NAMALWA (cell line): Measurements from ENCODE around the gene KCNH1.

Experiments used
- DNase-seq: peaks from one replicate; pipeline ENCODE4 v3.0.0-alpha.2; 2015; ENCODE audit warnings: low spot score

Gene KCNH1

GRCh38 chr1:210918893-210919292 lies 215.1 kb downstream of the KCNH1 start:
- DNase-seq = no peak

- no peak for DNase-seq
These were observed 216.3 kb downstream of the KCNH1 start for GRCh38 chr1:210917560-210918169.

GRCh38 chr1:210916548-210916947 lies 217.4 kb downstream of the KCNH1 start:
- DNase-seq = no peak

- DNase-seq = no peak
These were observed 217.9 kb downstream of the KCNH1 start for GRCh38 chr1:210915890-210916507.

GRCh38 chr1:210912752-210913151 lies 221.2 kb downstream of the KCNH1 start:
- no peak for DNase-seq

DNA sequence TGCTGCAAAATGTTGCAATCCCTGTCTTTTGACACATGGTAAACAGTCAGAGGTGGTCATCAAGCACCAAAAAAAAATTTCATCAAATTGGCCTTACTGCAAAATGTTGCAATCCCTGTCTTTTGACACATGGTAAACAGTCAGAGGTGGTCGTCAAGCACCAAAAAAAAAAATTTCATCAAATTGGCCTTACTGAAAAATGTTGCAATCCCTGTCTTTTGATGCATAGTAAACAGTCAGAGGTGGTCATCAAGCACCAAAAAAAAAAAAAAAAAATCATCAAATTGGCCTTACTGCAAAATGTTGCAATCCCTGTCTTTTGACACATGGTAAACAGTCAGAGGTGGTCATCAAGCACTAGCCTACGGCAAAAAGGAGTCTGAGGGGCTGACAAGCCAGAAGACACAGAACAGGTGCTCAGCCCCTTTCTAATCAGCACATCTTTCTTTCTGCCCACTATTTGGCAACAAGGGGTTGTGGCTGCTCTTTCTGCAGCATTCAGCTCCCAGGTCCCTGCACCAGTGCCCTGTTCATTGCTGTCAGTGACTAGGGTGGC lies 223.8 kb downstream of the KCNH1 start:
- DNase-seq = no peak

DNA sequence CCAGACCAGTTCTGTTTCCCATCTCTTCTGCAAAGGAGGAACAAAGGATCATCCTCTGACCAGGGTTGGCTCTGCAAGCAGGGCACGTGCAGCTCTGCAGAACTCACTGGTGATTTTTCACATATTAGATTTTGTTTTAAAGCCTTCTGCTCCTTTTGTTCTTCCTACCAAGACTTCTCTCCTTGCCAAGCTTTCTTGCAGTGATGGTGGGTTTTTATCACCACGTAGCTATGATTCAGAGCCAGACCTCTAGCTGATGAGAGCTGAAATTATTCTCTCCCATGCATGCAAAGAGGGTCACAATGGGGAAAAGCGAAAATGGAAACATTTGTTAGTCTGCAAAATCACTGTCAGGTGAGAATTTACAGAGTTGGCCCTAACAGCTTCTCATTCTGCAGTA lies 225.2 kb downstream of the KCNH1 start:
- DNase-seq = no peak

DNA sequence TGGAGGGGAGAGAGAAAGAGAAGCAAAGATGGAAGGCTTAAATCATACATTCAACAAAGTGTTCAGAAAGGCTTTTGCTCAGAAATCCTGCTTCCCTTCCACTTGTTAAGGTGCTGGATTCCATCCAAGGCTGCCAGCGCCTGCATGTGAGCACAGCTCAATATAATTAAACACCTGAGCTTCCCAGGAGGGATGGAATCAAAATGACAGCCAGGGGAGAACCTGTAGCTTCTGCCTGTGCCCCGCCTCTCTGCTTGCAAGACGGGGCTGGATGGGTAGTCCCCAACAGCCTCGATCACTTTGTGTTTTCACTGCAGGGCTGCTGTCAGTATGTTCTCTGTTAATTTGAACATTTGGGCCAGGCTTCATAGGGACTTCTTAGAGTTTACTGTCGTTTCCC lies 225.7 kb downstream of the KCNH1 start:
- no peak for DNase-seq

DNA sequence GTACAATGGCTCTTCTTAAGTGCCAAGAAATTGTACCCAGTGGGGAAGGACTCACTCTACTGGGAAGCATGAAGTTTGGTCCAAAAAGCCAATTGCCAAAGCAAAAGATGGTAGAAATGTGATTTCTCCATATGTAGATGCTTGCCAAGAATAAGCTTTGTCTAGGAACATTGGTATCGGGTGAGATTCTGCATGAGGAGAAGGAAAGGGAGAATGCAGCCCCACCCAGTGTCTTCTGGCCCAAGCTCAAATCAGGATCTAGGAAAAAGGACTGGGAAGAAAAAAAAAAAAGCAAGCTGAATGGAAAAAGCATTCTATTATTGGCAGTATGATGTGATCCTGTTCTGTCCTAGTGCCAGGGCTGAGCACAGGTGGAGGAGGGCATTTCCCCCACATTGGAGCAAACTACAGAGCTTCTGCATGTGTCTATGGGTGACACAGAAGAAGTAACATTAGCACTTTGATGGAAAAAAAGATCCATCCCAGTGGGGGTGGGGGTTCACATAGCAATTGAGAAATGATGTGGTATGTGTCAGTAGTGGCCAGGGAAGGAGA lies 226.6 kb downstream of the KCNH1 start:
- DNase-seq = no peak

DNA sequence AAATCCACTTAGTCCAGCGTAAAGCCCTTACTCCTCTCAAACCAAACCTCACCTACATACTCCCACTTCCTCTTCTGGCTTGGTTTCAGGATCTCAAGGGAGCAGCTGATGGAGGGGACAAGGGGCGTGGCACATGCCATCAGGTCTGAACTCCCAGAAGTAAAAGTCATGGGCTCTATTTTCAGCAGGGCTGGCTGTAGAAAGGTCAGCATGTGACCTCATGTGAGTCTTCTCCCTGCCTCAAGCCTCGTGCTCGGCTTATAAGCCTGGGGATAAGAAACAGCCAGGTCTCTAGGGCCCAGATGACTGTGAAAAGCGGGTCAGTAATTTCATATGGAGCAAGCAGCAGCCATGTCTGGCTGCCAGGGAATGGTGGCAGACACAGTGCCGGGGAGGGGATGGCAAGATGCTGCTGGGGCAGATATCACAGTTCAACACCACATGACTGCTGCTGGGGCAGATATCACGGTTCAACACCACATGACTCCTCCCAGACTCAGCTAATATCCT lies 227.9 kb downstream of the KCNH1 start:
- no peak for DNase-seq

DNA sequence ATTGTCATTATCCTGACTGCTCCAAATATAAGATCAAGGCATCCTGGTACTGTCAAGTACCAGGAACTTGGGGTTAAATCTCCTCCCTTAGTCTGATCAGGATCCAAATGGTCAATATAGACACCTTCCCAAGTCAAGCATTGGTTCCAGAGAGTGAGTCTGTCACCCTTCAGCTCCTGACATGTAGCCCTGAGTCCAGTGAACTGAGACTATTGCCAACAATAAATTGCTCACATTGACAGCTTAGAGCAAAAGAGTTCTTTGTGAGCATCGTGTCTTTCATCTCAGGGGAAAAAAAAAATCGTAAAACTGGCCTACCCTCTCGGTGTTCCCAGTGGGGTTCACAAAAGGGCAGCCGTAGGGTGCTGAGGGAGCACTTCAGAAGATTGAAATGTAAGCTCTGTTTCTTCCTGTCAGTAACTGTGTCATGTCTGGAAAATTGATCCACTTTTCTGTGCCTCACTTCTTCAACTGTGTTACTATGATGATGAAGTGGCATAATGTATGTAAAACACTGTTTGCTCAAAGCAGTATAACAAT lies 228.5 kb downstream of the KCNH1 start:
- DNase-seq = no peak

- no peak for DNase-seq
These were observed 231.8 kb downstream of the KCNH1 start for GRCh38 chr1:210901981-210902770.

DNA sequence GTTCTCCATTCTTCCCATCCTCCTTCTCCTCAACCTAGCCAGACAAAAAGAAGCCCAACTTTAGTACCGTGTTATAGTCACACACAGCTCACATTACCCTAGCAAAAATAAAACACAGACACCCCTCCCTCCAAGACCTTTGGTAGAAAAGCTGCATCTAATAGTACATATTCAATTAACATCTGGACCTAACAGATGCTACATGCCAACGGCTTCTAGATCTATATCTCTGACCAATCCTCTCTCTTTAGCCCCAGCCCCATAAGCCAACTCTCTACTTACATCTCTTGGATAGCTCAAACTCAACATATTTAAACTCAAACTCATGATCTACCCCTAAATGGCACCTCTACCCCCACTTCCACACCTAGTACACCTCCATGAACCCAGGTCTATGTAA lies 233.1 kb downstream of the KCNH1 start:
- no peak for DNase-seq

- DNase-seq = no peak
These were observed 233.9 kb downstream of the KCNH1 start for GRCh38 chr1:210900079-210900478.

- DNase-seq = no peak
These were observed 234.3 kb downstream of the KCNH1 start for GRCh38 chr1:210899676-210900075.

- no peak for DNase-seq
These were observed 235.5 kb downstream of the KCNH1 start for GRCh38 chr1:210898473-210898872.

GRCh38 chr1:210883821-210884220 lies 250.1 kb downstream of the KCNH1 start:
- no peak for DNase-seq

DNA sequence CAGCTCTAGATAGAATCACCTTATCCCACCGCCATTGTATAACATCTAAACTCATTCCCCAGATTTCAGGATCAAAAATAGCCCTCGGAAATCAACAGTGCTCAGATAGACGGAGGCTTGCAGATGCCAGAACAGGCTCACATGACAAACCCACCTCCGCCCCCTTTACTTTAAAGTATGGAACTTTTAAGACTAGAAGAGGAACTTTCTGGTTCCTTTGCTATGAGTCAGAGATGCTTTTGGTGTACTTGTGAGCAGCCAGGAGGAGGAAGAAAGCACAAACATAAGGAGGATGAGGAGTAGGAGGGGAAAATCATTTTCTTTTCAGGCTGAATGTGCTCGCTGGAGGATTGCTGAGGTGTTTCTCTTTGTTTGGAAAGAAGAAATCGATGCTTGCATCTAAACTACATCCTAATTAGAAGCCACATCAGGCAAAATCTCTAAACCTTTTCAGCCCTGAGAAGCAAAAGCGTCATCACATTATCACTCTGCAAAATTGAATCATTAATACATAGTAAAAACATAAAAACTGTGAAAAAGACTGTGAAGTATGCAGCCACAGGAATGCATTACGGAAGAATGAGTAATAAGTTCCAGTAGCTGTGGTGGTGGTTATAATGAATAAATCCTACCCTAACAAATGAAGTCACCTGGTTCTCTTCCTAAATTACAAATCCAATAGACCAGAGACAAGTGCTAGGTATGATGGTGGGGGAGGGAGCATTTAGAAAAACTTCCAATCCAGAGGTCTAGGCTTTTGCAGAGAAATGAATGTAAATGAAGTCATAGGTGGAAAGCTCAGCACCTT lies 251.3 kb downstream of the KCNH1 start:
- no peak for DNase-seq

GRCh38 chr1:210878564-210878963 lies 255.4 kb downstream of the KCNH1 start:
- no peak for DNase-seq

GRCh38 chr1:210876275-210876674 lies 257.7 kb downstream of the KCNH1 start:
- no peak for DNase-seq

GRCh38 chr1:210866532-210866931 lies 267.4 kb downstream of the KCNH1 start:
- no peak for DNase-seq
